Measurements from ENCODE around the gene PPP1R13L. TPM values are rescaled to one million over a fixed set of nuclear protein-coding genes. Genes with fewer than 3 reads are reported as not detected.

PPP1R13L gene
- total and polyA plus RNA-seq, 10 donors = 3.9 to 18.1 (median 12.1) TPM

GRCh38 chr19:45395821-45396617, 8.8 kb downstream of the PPP1R13L start:
- TF ChIP-seq CTCF (IDR thresholded peaks at IDR 0.05 in 8 of 11, conservative IDR thresholded peaks at IDR 0.05 in 3 of 11) = no peak
- no peak for TF ChIP-seq POLR2A (IDR thresholded peaks at IDR 0.05)
- 25 to 48% (median 46%) methylated on average over 39 to 58 of the region's 59 CpGs for WGBS, 5 donors
- Histone ChIP-seq H3K27ac (no peak overlapping the region), H3K36me3 (peaks cover 0 to 11% (median 0%) of the 10 kb centered on the region in 6 donors), H3K4me3 (no peak overlapping the region), H3K4me1 (peaks cover 4 to 40% (median 17%) of the 10 kb centered on the region in 6 donors), H3K9me3 (no peaks in the 10 kb centered on the region), H3K27me3 (replicated peaks in 1 of 7) (peaks cover 0 to 52% (median 6%) of the 10 kb centered on the region in 7 donors)
- intact Hi-C loops (cut with DNase I; ENCODE audit: low total_unique reads) = no loop called here
- no peak for DNase-seq

GRCh38 chr19:45391871-45392665, 12.8 kb downstream of the PPP1R13L start:
- 91 to 95% (median 93%) methylated on average over 12 to 21 of the region's 21 CpGs for WGBS, 5 donors
- Histone ChIP-seq H3K27me3 (replicated peaks in 1 of 7) (peaks cover 0 to 31% (median 6%) of the 10 kb centered on the region in 7 donors), H3K36me3 (peaks cover 0 to 11% (median 0%) of the 10 kb centered on the region in 6 donors), H3K27ac (no peak overlapping the region), H3K4me3 (no peak overlapping the region), H3K9me3 (no peaks in the 10 kb centered on the region), H3K4me1 (peaks cover 0 to 17% (median 0%) of the 10 kb centered on the region in 6 donors)
- intact Hi-C loops (cut with DNase I; ENCODE audit: low total_unique reads) = no loop called here
- TF ChIP-seq CTCF (IDR thresholded peaks at IDR 0.05 in 8 of 11, conservative IDR thresholded peaks at IDR 0.05 in 3 of 11) (no peak), POLR2A (IDR thresholded peaks at IDR 0.05) (no peak), POLR2AphosphoS5 (IDR thresholded peaks at IDR 0.05) (no peak)
- no peak for DNase-seq

DNA sequence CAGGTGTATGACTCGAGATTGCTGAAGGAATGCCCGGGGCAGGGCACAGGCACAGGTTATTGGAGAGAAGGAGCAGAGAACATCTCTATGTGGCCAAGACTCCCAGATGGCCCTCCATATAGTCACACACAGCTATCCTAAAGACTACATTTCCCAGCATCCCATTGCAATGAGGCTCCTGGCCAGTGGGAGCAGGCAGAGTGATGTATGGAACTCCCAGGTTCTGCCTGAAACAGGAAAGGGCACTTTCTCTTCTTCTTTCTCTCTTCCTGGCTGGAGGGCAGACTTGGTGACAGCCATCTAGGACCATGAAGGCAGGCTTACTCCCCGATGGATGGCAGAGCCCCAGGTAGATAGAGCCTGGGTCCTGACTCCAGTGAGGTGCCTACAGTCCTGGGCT, 13.5 kb downstream of the PPP1R13L start:
- no peak for DNase-seq
- no peak overlapping the region for H3K4me3 ChIP-seq
- peaks cover 0 to 31% (median 8%) of the 10 kb centered on the region in 7 donors for H3K27me3 ChIP-seq (replicated peaks in 1 of 7)
- H3K36me3 ChIP-seq = peaks cover 0 to 9% (median 0%) of the 10 kb centered on the region in 6 donors
- 77 to 94% (median 82%) methylated on average over 3 of the region's 3 CpGs for WGBS, 5 donors
- H3K9me3 ChIP-seq = no peaks in the 10 kb centered on the region
- peaks cover 0 to 10% (median 0%) of the 10 kb centered on the region in 6 donors for H3K4me1 ChIP-seq
- intact Hi-C loops (cut with DNase I; ENCODE audit: low total_unique reads) = no loop called here
- TF ChIP-seq POLR2A (IDR thresholded peaks at IDR 0.05) = no peak
- TF ChIP-seq CTCF (IDR thresholded peaks at IDR 0.05 in 8 of 11, conservative IDR thresholded peaks at IDR 0.05 in 3 of 11) = no peak
- TF ChIP-seq POLR2AphosphoS5 (IDR thresholded peaks at IDR 0.05) = no peak
- H3K27ac ChIP-seq = no peak overlapping the region

Data from spleen (tissue), 11 donors.